ENCODE measurements around the gene KAZN.
A peak's percentile ranks its signal among the peaks of the same experiment; 100 is the strongest.
"Not testable (repeated sequence)": the region's sequence is repeated elsewhere in the genome, so short reads cannot be mapped to it uniquely, and the experiment has no call there.

The KAZN gene

GRCh38 chr1:15033264-15033663 is 434.8 kb downstream of the KAZN start:
- Mint-ChIP-seq H3K27me3 (no peaks in the 10 kb centered on the region), H3K4me3 (no peak overlapping the region), H3K27ac (no peak overlapping the region), H3K4me1 (ENCODE audit: low read depth) (peaks cover 11% of the 10 kb centered on the region), H3K36me3 (ENCODE audit: low read depth) (no peaks in the 10 kb centered on the region), H3K9me3 (no peaks in the 10 kb centered on the region)
- DNase-seq = no peak

GRCh38 chr1:15034656-15035055 is 436.2 kb downstream of the KAZN start:
- H3K4me3 Mint-ChIP-seq = no peak overlapping the region
- H3K4me1 Mint-ChIP-seq (ENCODE audit: low read depth) = peaks cover 11% of the 10 kb centered on the region
- H3K36me3 Mint-ChIP-seq (ENCODE audit: low read depth) = no peaks in the 10 kb centered on the region
- DNase-seq = no peak
- H3K27ac Mint-ChIP-seq = no peak overlapping the region
- H3K9me3 Mint-ChIP-seq = no peaks in the 10 kb centered on the region
- H3K27me3 Mint-ChIP-seq = no peaks in the 10 kb centered on the region

- Mint-ChIP-seq H3K27ac (no peak overlapping the region), H3K4me3 (no peak overlapping the region), H3K36me3 (ENCODE audit: low read depth) (no peaks in the 10 kb centered on the region), H3K9me3 (no peaks in the 10 kb centered on the region), H3K27me3 (no peaks in the 10 kb centered on the region), H3K4me1 (ENCODE audit: low read depth) (peaks cover 11% of the 10 kb centered on the region)
- no peak for DNase-seq
Measured at GRCh38 chr1:15035236-15035635, 436.8 kb downstream of the KAZN start.

GRCh38 chr1:15036101-15036500 is 437.6 kb downstream of the KAZN start:
- no peak for DNase-seq
- no peaks in the 10 kb centered on the region for H3K9me3 Mint-ChIP-seq

GRCh38 chr1:15038232-15039016 is 439.9 kb downstream of the KAZN start:
- Mint-ChIP-seq H3K27me3 (no peaks in the 10 kb centered on the region), H3K4me3 (no peak overlapping the region), H3K36me3 (ENCODE audit: low read depth) (no peaks in the 10 kb centered on the region), H3K4me1 (ENCODE audit: low read depth) (peaks cover 8% of the 10 kb centered on the region), H3K9me3 (no peaks in the 10 kb centered on the region), H3K27ac (no peak overlapping the region)
- no peak for DNase-seq

More at GRCh38 chr1:15036101-15036500, 437.6 kb downstream of the KAZN start:
- H3K27ac Mint-ChIP-seq = no peak overlapping the region
- peaks cover 11% of the 10 kb centered on the region for H3K4me1 Mint-ChIP-seq (ENCODE audit: low read depth)
- no peaks in the 10 kb centered on the region for H3K27me3 Mint-ChIP-seq
- no peak overlapping the region for H3K4me3 Mint-ChIP-seq
- no peaks in the 10 kb centered on the region for H3K36me3 Mint-ChIP-seq (ENCODE audit: low read depth)

- Mint-ChIP-seq H3K4me1 (ENCODE audit: low read depth) (peaks cover 1% of the 10 kb centered on the region), H3K4me3 (no peak overlapping the region), H3K27ac (no peak overlapping the region), H3K9me3 (no peaks in the 10 kb centered on the region), H3K27me3 (no peaks in the 10 kb centered on the region), H3K36me3 (ENCODE audit: low read depth) (no peaks in the 10 kb centered on the region)
- no peak for DNase-seq
Measured at GRCh38 chr1:15039017-15039648, 440.6 kb downstream of the KAZN start.

GRCh38 chr1:15039901-15040300 is 441.4 kb downstream of the KAZN start:
- Mint-ChIP-seq H3K27ac (no peak overlapping the region), H3K9me3 (no peaks in the 10 kb centered on the region), H3K36me3 (ENCODE audit: low read depth) (no peaks in the 10 kb centered on the region), H3K4me3 (no peak overlapping the region), H3K27me3 (no peaks in the 10 kb centered on the region), H3K4me1 (ENCODE audit: low read depth) (no peaks in the 10 kb centered on the region)
- no peak for DNase-seq

- not testable (repeated sequence) for H3K9me3 Mint-ChIP-seq; H3K4me3 Mint-ChIP-seq; H3K27me3 Mint-ChIP-seq; H3K27ac Mint-ChIP-seq; H3K36me3 Mint-ChIP-seq (ENCODE audit: low read depth); H3K4me1 Mint-ChIP-seq (ENCODE audit: low read depth); DNase-seq
Measured at GRCh38 chr1:15040685-15041084, 442.2 kb downstream of the KAZN start.

- Mint-ChIP-seq H3K9me3 (no peaks in the 10 kb centered on the region), H3K36me3 (ENCODE audit: low read depth) (no peaks in the 10 kb centered on the region), H3K27ac (no peak overlapping the region), H3K4me3 (no peak overlapping the region), H3K27me3 (no peaks in the 10 kb centered on the region), H3K4me1 (ENCODE audit: low read depth) (no peaks in the 10 kb centered on the region)
- DNase-seq = no peak
Measured at GRCh38 chr1:15042866-15043265, 444.4 kb downstream of the KAZN start.

- no peaks in the 10 kb centered on the region for H3K36me3 Mint-ChIP-seq (ENCODE audit: low read depth)
- DNase-seq = no peak
- no peaks in the 10 kb centered on the region for H3K9me3 Mint-ChIP-seq
- H3K27ac Mint-ChIP-seq = no peak overlapping the region
- no peak overlapping the region for H3K4me3 Mint-ChIP-seq
- H3K4me1 Mint-ChIP-seq (ENCODE audit: low read depth) = no peaks in the 10 kb centered on the region
- no peaks in the 10 kb centered on the region for H3K27me3 Mint-ChIP-seq
Measured at GRCh38 chr1:15043934-15044333, 445.4 kb downstream of the KAZN start.

- Mint-ChIP-seq H3K4me3 (no peak overlapping the region), H3K9me3 (no peaks in the 10 kb centered on the region), H3K36me3 (ENCODE audit: low read depth) (no peaks in the 10 kb centered on the region), H3K27ac (no peak overlapping the region), H3K27me3 (no peaks in the 10 kb centered on the region), H3K4me1 (ENCODE audit: low read depth) (no peaks in the 10 kb centered on the region)
- DNase-seq = no peak
Measured at GRCh38 chr1:15045123-15045522, 446.6 kb downstream of the KAZN start.

GRCh38 chr1:15046487-15047165 is 448.1 kb downstream of the KAZN start:
- Mint-ChIP-seq H3K9me3 (no peaks in the 10 kb centered on the region), H3K4me3 (no peak overlapping the region), H3K27ac (no peak overlapping the region), H3K36me3 (ENCODE audit: low read depth) (no peaks in the 10 kb centered on the region), H3K27me3 (no peaks in the 10 kb centered on the region), H3K4me1 (ENCODE audit: low read depth) (no peaks in the 10 kb centered on the region)
- DNase-seq = peak; percentile 61

GRCh38 chr1:15047237-15047636 is 448.8 kb downstream of the KAZN start:
- H3K9me3 Mint-ChIP-seq = no peaks in the 10 kb centered on the region
- no peak overlapping the region for H3K4me3 Mint-ChIP-seq
- H3K27me3 Mint-ChIP-seq = no peaks in the 10 kb centered on the region
- H3K36me3 Mint-ChIP-seq (ENCODE audit: low read depth) = no peaks in the 10 kb centered on the region
- no peaks in the 10 kb centered on the region for H3K4me1 Mint-ChIP-seq (ENCODE audit: low read depth)
- no peak for DNase-seq
- no peak overlapping the region for H3K27ac Mint-ChIP-seq

- Mint-ChIP-seq H3K36me3 (ENCODE audit: low read depth) (no peaks in the 10 kb centered on the region), H3K27me3 (no peaks in the 10 kb centered on the region), H3K27ac (no peak overlapping the region), H3K9me3 (no peaks in the 10 kb centered on the region), H3K4me3 (no peak overlapping the region), H3K4me1 (ENCODE audit: low read depth) (no peaks in the 10 kb centered on the region)
- DNase-seq = no peak
Measured at GRCh38 chr1:15048437-15048980, 450.0 kb downstream of the KAZN start.

- no peaks in the 10 kb centered on the region for H3K27me3 Mint-ChIP-seq
- no peaks in the 10 kb centered on the region for H3K4me1 Mint-ChIP-seq (ENCODE audit: low read depth)
- H3K4me3 Mint-ChIP-seq = no peak overlapping the region
- no peaks in the 10 kb centered on the region for H3K9me3 Mint-ChIP-seq
- no peak overlapping the region for H3K27ac Mint-ChIP-seq
- H3K36me3 Mint-ChIP-seq (ENCODE audit: low read depth) = no peaks in the 10 kb centered on the region
- DNase-seq = no peak
Measured at GRCh38 chr1:15049067-15049466, 450.6 kb downstream of the KAZN start.
